Stimulated activated CD8-positive, alpha-beta memory T cell treated with anti-CD3 and anti-CD28 coated beads, Interleukin-15, amount 100 ng/mL, for 1 hour (primary cell): ENCODE measurements around the gene PATJ.
"Not testable (repeated sequence)": the region's sequence is repeated elsewhere in the genome, so short reads cannot be mapped to it uniquely, and the experiment has no call there.

Source experiments
- DNase-seq: peaks from one replicate; pipeline ENCODE4 v3.0.0-alpha.2; 2020; ENCODE audit warnings: low read depth

PATJ gene

DNA sequence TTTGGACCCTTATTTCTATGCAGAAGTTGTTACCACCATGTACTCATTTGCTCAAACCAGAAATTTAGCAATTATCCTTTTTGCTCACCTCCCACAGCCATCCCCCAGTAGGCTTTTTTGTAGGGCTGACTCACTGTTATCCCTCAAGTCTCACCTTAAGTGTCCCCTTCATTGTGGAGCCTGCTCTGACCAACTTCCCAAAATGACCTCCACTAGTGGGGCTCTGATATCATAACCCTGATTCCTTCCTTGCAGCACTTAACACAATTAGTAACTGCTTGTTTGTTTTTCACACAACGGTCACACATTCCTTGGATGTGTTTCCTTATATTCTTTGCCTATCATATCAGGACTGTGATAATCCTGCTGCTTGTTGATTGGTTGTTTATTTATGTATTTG is 76.7 kb downstream of the PATJ start:
- DNase-seq: no peak

DNA sequence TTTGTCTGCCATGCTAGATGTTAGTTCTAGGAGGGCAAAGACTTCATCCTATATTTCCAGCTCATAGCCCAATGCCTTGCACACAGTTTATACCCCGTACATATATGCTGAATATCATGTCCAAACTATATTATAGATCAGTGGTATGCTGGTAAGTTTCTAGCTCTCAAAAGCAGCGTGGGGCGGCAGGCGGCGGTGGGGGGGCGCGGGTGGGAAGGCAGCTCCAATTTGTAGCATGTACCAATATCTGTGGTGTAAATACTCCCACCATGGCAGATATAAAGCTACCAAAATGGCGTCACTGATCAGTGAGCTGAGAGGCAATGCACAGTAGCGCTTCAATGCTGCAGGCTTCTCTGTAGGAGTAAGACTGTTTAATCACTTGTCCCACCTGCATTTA is 77.1 kb downstream of the PATJ start:
- no peak for DNase-seq

GRCh38 chr1:61825393-61825792 is 83.1 kb downstream of the PATJ start:
- DNase-seq: no peak

GRCh38 chr1:61828805-61829204 is 86.5 kb downstream of the PATJ start:
- no peak for DNase-seq

- no peak for DNase-seq
Measured at GRCh38 chr1:61836649-61837048, 94.4 kb downstream of the PATJ start.

DNA sequence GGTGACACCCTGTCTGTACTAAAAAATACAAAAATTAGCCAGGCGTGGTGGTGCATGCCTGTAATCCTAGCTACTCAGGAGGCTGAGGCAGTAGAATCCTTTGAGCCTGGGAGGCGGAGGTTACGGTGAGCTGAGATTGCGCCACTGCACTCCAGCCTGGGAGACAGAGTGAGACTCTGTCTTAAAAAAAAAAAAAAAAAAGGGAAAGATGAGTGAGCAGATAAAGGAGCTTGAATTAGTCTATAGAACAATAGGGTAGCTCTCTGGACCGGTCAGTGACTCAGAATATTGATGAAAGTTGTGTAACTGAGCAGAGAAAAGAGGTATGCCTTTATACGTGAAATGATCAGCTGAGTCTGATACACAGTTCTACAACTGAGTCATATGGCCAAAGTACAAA is 95.3 kb downstream of the PATJ start:
- not testable (repeated sequence) for DNase-seq

GRCh38 chr1:61839679-61840078 is 97.4 kb downstream of the PATJ start:
- DNase-seq: no peak

GRCh38 chr1:61842036-61842435 is 99.8 kb downstream of the PATJ start:
- no peak for DNase-seq

GRCh38 chr1:61842863-61843514 is 100.7 kb downstream of the PATJ start:
- DNase-seq: no peak

DNA sequence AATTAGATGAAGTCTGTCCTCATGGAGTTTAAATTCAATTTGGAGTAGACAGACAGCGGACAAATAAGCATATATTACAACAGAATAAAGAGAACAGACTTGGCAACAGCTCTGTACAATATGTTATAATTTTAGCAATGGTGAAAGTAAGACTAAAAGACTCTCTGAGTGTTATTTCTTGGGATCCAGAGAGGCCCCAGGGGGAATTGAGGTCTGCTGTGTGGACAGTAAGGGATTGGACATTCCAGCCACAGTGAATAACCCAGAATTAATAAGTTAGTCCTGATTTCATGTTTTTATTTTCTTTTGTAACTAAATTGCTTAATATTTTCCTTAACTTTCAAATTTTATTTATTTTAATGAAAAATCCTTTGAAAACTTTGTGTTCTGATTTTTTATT is 101.7 kb downstream of the PATJ start:
- DNase-seq: no peak

DNA sequence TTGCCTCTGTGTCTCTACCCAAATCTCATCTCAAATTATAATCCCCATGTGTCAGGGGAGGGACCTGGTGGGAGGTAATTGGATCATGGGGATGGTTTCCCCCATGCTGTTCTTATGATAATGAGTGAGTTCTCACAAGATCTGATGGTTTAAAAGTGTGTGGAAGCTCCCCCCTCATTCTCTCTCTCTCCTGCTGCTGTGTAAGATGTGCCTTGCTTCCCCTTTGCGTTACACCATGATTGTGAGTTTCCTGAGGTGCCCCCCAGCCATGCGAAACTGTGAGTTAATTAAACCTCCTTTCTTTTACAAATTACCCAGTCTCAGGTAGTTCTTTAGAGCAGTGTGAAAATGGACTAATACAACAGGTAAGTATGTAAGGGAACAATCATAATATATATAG is 102.4 kb downstream of the PATJ start:
- DNase-seq: not testable (repeated sequence)

DNA sequence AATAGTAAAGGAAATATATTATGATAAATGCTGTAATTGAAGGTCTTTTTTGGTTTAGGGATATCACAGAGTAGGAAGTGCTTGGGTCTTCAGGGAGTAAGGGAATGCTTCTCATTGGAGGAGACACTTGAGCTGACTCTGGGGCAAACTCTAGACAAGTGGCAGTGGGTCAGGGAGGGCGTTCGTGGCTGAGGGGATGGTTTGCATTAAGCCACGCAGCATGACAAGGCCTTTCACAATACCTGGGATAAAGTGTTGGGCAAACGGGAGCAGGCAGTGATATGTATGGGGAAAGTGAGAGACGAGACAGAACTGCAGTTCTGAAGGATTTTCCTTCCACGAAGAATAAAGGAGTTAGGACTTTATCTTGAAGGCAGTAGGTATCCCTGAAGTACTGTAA is 109.0 kb downstream of the PATJ start:
- no peak for DNase-seq

GRCh38 chr1:61851849-61852669 is 109.8 kb downstream of the PATJ start:
- DNase-seq: no peak

- no peak for DNase-seq
Measured at GRCh38 chr1:61852670-61853015, 110.4 kb downstream of the PATJ start.

DNA sequence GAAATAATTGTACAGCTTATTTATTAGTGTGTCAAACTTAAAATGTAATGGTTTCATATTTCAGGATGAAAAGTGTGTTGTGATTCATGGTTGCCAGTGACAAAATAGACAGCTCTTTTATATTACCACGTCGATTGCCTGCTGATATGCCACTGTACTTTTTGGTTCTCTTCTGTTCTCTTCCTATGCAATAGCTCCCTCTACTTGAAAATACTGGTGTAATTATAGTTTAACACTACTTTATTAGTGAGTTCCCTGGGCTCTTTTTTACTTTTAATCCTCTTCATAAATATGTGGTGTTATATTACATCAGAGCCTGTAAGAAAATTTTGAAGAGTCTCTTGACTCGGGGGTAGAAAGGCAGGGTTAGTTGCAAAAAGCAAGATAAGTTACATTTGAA is 111.3 kb downstream of the PATJ start:
- DNase-seq: no peak

DNA sequence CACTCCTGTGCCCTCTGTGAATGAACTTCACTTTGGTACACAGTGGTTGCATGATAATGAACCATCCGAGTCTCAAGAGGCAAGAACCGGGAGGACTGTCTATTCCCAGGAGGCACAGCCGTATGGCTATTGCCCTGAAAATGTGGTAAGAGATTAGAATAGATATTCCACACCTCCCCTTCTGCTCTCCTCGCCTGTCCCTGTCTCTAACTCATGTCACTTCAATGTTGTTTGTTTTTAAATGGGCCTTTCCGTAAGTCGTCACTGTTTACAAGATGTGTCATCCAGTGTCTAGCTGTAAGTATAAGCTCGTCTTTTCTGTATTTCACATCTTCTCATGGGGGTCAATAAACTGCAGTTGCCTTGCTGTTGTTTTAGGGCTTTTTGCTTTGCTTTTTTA is 122.2 kb downstream of the PATJ start:
- no peak for DNase-seq

DNA sequence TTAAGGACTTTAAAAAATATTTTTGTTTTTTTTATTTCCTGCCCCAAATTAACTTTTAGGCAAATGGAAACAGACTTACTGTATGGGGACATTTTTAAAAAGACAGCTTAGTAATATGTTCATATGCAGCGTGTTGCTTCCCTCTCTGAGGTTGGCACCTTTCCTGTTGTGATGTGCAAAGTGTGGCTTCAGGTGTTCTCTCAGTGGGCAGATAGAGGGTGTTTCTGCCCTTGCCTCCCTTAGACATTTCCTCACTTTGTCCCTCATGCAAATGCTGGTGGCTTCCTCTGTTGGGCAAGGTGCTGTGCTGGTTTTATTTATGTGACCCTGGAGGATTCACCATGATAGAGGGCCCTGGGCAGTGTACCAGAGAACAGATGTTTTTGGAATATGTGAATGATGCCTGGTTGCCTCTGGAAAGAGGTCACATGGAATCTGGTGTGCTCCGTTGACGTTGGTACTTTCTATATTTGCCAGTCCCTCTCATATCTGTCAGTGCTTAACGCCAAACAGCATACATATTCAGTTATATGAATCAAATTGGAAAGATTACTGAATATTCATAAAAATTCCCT is 123.5 kb downstream of the PATJ start:
- DNase-seq: no peak

GRCh38 chr1:61869691-61870109 is 127.4 kb downstream of the PATJ start:
- no peak for DNase-seq

DNA sequence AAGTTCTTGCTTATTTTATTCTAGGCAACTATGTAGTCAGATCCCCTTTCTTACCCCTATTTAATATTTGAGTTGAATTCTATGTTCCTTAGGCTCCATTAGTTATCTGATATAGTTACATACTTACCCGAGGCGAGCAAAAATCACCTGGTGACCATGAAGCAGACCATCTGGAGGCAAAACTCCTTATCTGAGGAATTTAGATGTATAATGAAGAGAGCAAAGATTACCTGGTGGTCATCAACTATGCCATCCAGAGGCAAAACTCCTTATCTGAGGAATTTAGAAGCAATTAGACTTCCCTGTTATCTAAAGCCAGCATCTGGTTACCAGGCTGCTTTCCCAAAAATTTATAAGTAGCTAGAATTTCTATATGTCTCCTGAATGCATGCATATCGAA is 129.9 kb downstream of the PATJ start:
- DNase-seq: no peak

DNA sequence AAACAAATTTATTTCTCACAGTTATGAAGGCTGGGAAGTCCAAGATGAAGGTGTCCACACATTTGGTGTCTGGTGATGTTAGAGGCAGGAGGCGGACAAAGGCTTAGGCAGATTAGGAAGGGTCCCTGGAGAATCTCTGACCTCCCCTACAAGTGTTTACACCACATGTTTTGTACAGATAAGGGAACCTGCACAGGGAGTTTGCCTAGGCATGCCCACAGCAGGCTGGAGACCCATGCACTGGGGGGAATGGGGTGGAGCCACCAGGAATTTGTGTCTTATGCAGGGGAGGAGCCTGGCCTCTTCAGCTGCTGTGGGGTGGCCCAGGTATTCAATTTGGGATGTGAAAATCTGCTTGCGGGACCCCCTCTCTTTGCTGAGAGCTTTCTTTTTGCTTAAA is 131.3 kb downstream of the PATJ start:
- DNase-seq: no peak

DNA sequence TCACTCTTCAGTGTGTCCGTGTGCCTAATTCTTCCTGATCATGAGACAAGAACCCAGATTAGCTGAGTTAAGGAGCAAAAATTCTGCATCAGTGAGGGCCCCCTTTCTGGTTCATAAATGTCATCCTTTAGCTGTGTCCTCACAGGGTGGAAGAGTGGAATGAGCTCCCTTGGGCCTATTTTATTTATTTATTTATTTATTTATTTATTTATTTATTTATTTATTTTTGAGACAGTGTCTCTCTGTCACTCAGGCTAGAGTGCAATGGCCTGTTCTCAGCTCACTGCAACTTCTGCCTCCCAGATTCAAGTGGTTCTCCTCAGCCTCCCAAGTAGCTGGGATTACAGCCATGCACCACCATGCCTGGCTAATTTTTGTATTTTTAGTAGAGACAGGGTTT is 131.7 kb downstream of the PATJ start:
- no peak for DNase-seq

GRCh38 chr1:61875198-61875597 is 132.9 kb downstream of the PATJ start:
- no peak for DNase-seq

DNA sequence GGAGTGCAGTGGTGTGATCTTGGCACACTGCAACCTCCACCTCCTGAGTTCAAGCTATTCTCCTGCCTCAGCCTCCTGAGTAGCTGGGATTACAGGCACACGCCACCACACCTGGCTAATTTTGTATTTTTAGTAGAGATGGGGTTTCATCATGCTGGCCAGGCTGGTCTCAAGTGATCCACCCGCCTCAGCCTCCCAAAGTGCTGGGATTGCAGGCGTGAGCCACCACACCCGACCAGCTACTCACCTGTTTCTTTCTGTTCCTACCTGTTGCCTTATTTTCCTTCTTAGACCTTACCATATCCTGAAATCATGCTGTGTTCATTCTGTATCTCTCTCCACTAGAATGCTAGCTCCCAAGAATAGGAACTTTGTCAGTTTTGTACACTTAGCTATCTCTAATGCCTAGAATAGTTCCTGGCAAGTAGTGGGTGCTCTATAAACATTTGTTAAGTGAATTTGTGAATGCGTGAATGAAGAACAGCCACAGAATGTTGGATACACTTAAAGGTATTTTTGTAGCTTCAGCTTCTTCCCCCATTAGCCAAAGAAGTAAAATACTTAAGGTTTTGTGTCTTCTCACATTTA is 137.7 kb downstream of the PATJ start:
- DNase-seq: not testable (repeated sequence)
